HepG2 (cell line): ENCODE results near the gene BCAS3. TPM values are rescaled to one million over a fixed set of nuclear protein-coding genes. Genes with fewer than 3 reads are reported as not detected.

Experiments
- ARHGAP35 ChIP-seq: sonication (generic); formaldehyde crosslinking; IDR thresholded peaks from 2 replicates; pipeline ENCODE4 v1.9.0; 2022; ENCODE audit warnings: mild to moderate bottlenecking, inconsistent platforms, moderate library complexity, missing genetic modification reagents, borderline replicate concordance
- ATF2 ChIP-seq: sonication (generic); formaldehyde crosslinking; IDR thresholded peaks from 2 replicates; pipeline ENCODE4 v1.4.0; 2020; ENCODE audit warnings: missing genetic modification reagents
- ATRX ChIP-seq: sonication (generic); formaldehyde crosslinking; IDR thresholded peaks from 2 replicates; pipeline ENCODE4 v1.4.0; 2020; ENCODE audit warnings: missing genetic modification reagents, borderline replicate concordance
- CBX5 ChIP-seq: sonication (generic); formaldehyde crosslinking; IDR thresholded peaks from 2 replicates; pipeline ENCODE4 v1.4.0; 2020; ENCODE audit warnings: missing genetic modification reagents, borderline replicate concordance
- FOXK2 ChIP-seq: fragments of 450-650 bp; IDR thresholded peaks from 2 replicates; pipeline ENCODE4 v1.6.1; 2016
- GMEB1 ChIP-seq: sonication (generic); formaldehyde crosslinking; IDR thresholded peaks from 2 replicates; pipeline ENCODE4 v1.5.1; 2020; ENCODE audit warnings: missing genetic modification reagents, mild to moderate bottlenecking, borderline replicate concordance
- HHEX ChIP-seq: IDR thresholded peaks from 2 replicates; pipeline ENCODE4 v1.6.1; 2016; ENCODE audit warnings: control low read depth
- MAZ ChIP-seq, 2 experiments: sonication (generic) in 1 of 2; formaldehyde crosslinking in 1 of 2; IDR thresholded peaks; 2 replicates each; pipeline versions ENCODE4 v1.5.0 to v1.6.1; 2012 to 2020; ENCODE audit warnings: low read depth in 2 of 2, mild to moderate bottlenecking in 2 of 2, borderline replicate concordance in 1 of 2, improper control_type of control experiment in 1 of 2, low read length in 1 of 2, missing genetic modification reagents in 1 of 2, moderate library complexity in 1 of 2
- MEIS1 ChIP-seq: sonication (generic); formaldehyde crosslinking; IDR thresholded peaks from 2 replicates; pipeline ENCODE4 v1.9.0; 2021; ENCODE audit warnings: mild to moderate bottlenecking, missing genetic modification reagents, moderate library complexity, borderline replicate concordance
- PATZ1 ChIP-seq: sonication (generic); formaldehyde crosslinking; IDR thresholded peaks from 2 replicates; pipeline ENCODE4 v1.4.0; 2020; ENCODE audit warnings: missing genetic modification reagents
- PLRG1 ChIP-seq: fragments of 450-650 bp; conservative IDR thresholded peaks from 2 replicates; pipeline ENCODE4 v1.6.1; 2016
- PPARG ChIP-seq: conservative IDR thresholded peaks from 2 replicates; pipeline ENCODE4 v1.6.1; 2016; ENCODE audit warnings: missing biosample characterization, missing genetic modification reagents
- RXRB ChIP-seq: IDR thresholded peaks from 2 replicates; pipeline ENCODE4 v1.6.1; 2016; ENCODE audit warnings: borderline replicate concordance, missing genetic modification reagents, missing compliant biosample characterization
- ZBTB39 ChIP-seq: sonication (generic); formaldehyde crosslinking; IDR thresholded peaks from 2 replicates; pipeline ENCODE4 v1.5.0; 2020; ENCODE audit warnings: missing genetic modification reagents
- ZBTB43 ChIP-seq: sonication (generic); formaldehyde crosslinking; conservative IDR thresholded peaks from 2 replicates; pipeline ENCODE4 v1.4.0; 2020; ENCODE audit warnings: missing genetic modification reagents
- ZFP91 ChIP-seq: sonication (generic); formaldehyde crosslinking; IDR thresholded peaks from 2 replicates; pipeline ENCODE4 v1.9.0; 2022; ENCODE audit warnings: missing genetic modification reagents, mild to moderate bottlenecking, borderline replicate concordance
- ZNF678 ChIP-seq: sonication (generic); formaldehyde crosslinking; IDR thresholded peaks from 2 replicates; pipeline ENCODE4 v1.4.0; 2020; ENCODE audit warnings: mild to moderate bottlenecking, missing genetic modification reagents
- ZNF709 ChIP-seq: sonication (generic); formaldehyde crosslinking; IDR thresholded peaks from 2 replicates; pipeline ENCODE4 v1.5.0; 2020; ENCODE audit warnings: mild to moderate bottlenecking, missing genetic modification reagents
- polyA plus RNA-seq, 8 experiments: library from polyadenylated mRNA; depleted of rRNA in 3 of 8; stranded (reverse) in 7 of 8; unstranded in 1 of 8; fragments of >200 nt; fragmentation: Illumina TruSeq in 4 of 8; extraction: Trizol in 4 of 8; gene quantifications; 2 replicates each; pipeline versions ENCODE4 v1.2.1 to v1.2.3, GENCODE V29; 2011 to 2016; ENCODE audit warnings: low read depth in 4 of 8, missing spikeins in 1 of 8, mixed read lengths in 1 of 8; ENCODE audit not compliant: insufficient read depth in 1 of 8
- total RNA-seq, 5 experiments: library from RNA; depleted of rRNA; stranded (reverse); fragments of >200 nt; fragmentation: Illumina TruSeq; extraction: Trizol; gene quantifications; 2 replicates each; pipeline ENCODE4 v1.2.3, GENCODE V29; 2016; ENCODE audit warnings: low read depth in 1 of 5

BCAS3 gene
- total and polyA plus RNA-seq, 2 of the 13 experiments (the other 11 are each of a cell fraction or from before 2014, with no cell fraction given) = 10.7 to 11.2 TPM

- TF ChIP-seq ATF2 (CRISPR knock-in tag) = no peak
- no peak for TF ChIP-seq ZNF678 (CRISPR knock-in tag)
- TF ChIP-seq PATZ1 (CRISPR knock-in tag) = peak; percentile 75
- TF ChIP-seq PPARG (CRISPR knock-in tag) = peak; percentile 61; the same call in 1 of the 2 replicates
- TF ChIP-seq MAZ (IDR thresholded peaks at IDR 0.05; ENCODE audit: borderline replicate concordance, low read depth, low read length) = no peak
- no peak for TF ChIP-seq MAZ (CRISPR knock-in tag; IDR thresholded peaks at IDR 0.05; ENCODE audit: low read depth)
- TF ChIP-seq GMEB1 (CRISPR knock-in tag) = no peak
- no peak for TF ChIP-seq CBX5 (CRISPR knock-in tag)
- TF ChIP-seq RXRB = no peak
- 0 out of 2 replicates have a peak, but pooled peaks have one; percentile 67 for TF ChIP-seq ZNF709 (CRISPR knock-in tag)
- no peak for TF ChIP-seq HHEX (CRISPR knock-in tag)
- no peak for TF ChIP-seq ZBTB39
- TF ChIP-seq ZBTB43 (CRISPR knock-in tag) = no peak
- TF ChIP-seq PLRG1 = no peak
- no peak for TF ChIP-seq FOXK2
- TF ChIP-seq ARHGAP35 (CRISPR knock-in tag) = no peak
- TF ChIP-seq ATRX (CRISPR knock-in tag) = no peak
- TF ChIP-seq MEIS1 (CRISPR knock-in tag) = no peak
- no peak for TF ChIP-seq ZFP91
These were observed 701.2 kb downstream of the BCAS3 start (continued) for GRCh38 chr17:61378658-61379456.
